Measurements from ENCODE around the gene RPP14. TPM values are rescaled to one million over a fixed set of nuclear protein-coding genes. Genes with fewer than 3 reads are reported as not detected.
A peak's percentile ranks its signal among the peaks of the same experiment; 100 is the strongest.
"Not testable (repeated sequence)": the region's sequence is repeated elsewhere in the genome, so short reads cannot be mapped to it uniquely, and the experiment has no call there.

RPP14 gene
- total RNA-seq, 1 donor from 2014 or later, result 12.5 TPM

GRCh38 chr3:58325525-58325992, 19.5 kb downstream of the RPP14 start:
- DNase-seq (ENCODE audit: low spot score), result no peak
- no peak for ATAC-seq
- intact Hi-C loops (cut with DNase I), result loop anchor here (10.0 kb wide), 1 partner anchor 89 kb away; no protein-coding TSS in a partner anchor

GRCh38 chr3:58326267-58326900, 20.3 kb downstream of the RPP14 start:
- ATAC-seq (no peak), DNase-seq (ENCODE audit: low spot score) (no peak)
- intact Hi-C loops (cut with DNase I), result loop anchor here (10.0 kb wide), 1 partner anchor 88 kb away; no protein-coding TSS in a partner anchor

- ATAC-seq (no peak), DNase-seq (ENCODE audit: low spot score) (no peak)
- intact Hi-C loops (cut with DNase I), result loop anchor here (10.0 kb wide), 1 partner anchor 85 kb away; no protein-coding TSS in a partner anchor
These were observed 23.3 kb downstream of the RPP14 start for GRCh38 chr3:58329150-58329921.

GRCh38 chr3:58329922-58330413, 23.9 kb downstream of the RPP14 start:
- intact Hi-C loops (cut with DNase I), result loop anchor here (10.0 kb wide), 1 partner anchor 85 kb away; no protein-coding TSS in a partner anchor
- DNase-seq (ENCODE audit: low spot score) (no peak), ATAC-seq (no peak)

- ATAC-seq (no peak), DNase-seq (ENCODE audit: low spot score) (no peak)
- intact Hi-C loops (cut with DNase I), result no loop called here
These were observed 25.6 kb downstream of the RPP14 start for GRCh38 chr3:58331593-58332152.

- ATAC-seq (peak; percentile 88), DNase-seq (ENCODE audit: low spot score) (peak; percentile 87)
- intact Hi-C loops (cut with DNase I), result no loop called here
These were observed 26.6 kb downstream of the RPP14 start, which contains the start of gene PXK for GRCh38 chr3:58332575-58333188. TSS of gene PXK (plus strand) at chr3:58332892. CDS start at chr3:58332989, 97 bp downstream.

GRCh38 chr3:58333206-58334012, 27.4 kb downstream of the RPP14 start:
- ATAC-seq (peak; percentile 11), DNase-seq (ENCODE audit: low spot score) (no peak)
- intact Hi-C loops (cut with DNase I), result no loop called here

- no peak for DNase-seq (ENCODE audit: low spot score)
- no peak for ATAC-seq
- intact Hi-C loops (cut with DNase I), result no loop called here
These were observed 27.9 kb downstream of the RPP14 start for GRCh38 chr3:58334013-58334321.

GRCh38 chr3:58334506-58334884, 28.4 kb downstream of the RPP14 start:
- DNase-seq (ENCODE audit: low spot score), result no peak
- ATAC-seq, result no peak
- intact Hi-C loops (cut with DNase I), result no loop called here

GRCh38 chr3:58335652-58335947, 29.6 kb downstream of the RPP14 start:
- intact Hi-C loops (cut with DNase I), result no loop called here
- DNase-seq (ENCODE audit: low spot score) (no peak), ATAC-seq (no peak)

- ATAC-seq (no peak), DNase-seq (ENCODE audit: low spot score) (no peak)
- intact Hi-C loops (cut with DNase I), result no loop called here
These were observed 30.3 kb downstream of the RPP14 start for GRCh38 chr3:58336135-58336882.

GRCh38 chr3:58337190-58337589, 31.1 kb downstream of the RPP14 start:
- intact Hi-C loops (cut with DNase I), result no loop called here
- ATAC-seq, result no peak

GRCh38 chr3:58339146-58339545, 33.1 kb downstream of the RPP14 start:
- ATAC-seq; intact Hi-C loops (cut with DNase I); DNase-seq (ENCODE audit: low spot score): not testable (repeated sequence)

More at GRCh38 chr3:58337190-58337589, 31.1 kb downstream of the RPP14 start:
- DNase-seq (ENCODE audit: low spot score), result no peak

- DNase-seq (ENCODE audit: low spot score), result no peak
- no peak for ATAC-seq
- intact Hi-C loops (cut with DNase I), result no loop called here
These were observed 34.7 kb downstream of the RPP14 start for GRCh38 chr3:58340594-58341244.

- intact Hi-C loops (cut with DNase I), result no loop called here
- ATAC-seq (no peak), DNase-seq (ENCODE audit: low spot score) (no peak)
These were observed 35.3 kb downstream of the RPP14 start for GRCh38 chr3:58341376-58341775.

- intact Hi-C loops (cut with DNase I), result no loop called here
- DNase-seq (ENCODE audit: low spot score) (no peak), ATAC-seq (no peak)
These were observed 36.6 kb downstream of the RPP14 start for GRCh38 chr3:58342676-58343075.

- no peak for DNase-seq (ENCODE audit: low spot score)
- no peak for ATAC-seq
- intact Hi-C loops (cut with DNase I), result no loop called here
These were observed 39.4 kb downstream of the RPP14 start for GRCh38 chr3:58345457-58345856.

GRCh38 chr3:58346368-58346767, 40.3 kb downstream of the RPP14 start:
- intact Hi-C loops (cut with DNase I), result no loop called here
- DNase-seq (ENCODE audit: low spot score) (no peak), ATAC-seq (no peak)
